Skin epidermis (tissue), 12 donors: Measurements from ENCODE around the gene FBXL20.
A peak's percentile ranks its signal among the peaks of the same experiment; 100 is the strongest.

Source experiments
- H3K27ac ChIP-seq, 21 experiments: fragments of 200-600 bp; sonication (generic) in 11 of 21; one replicate each; pipeline ENCODE4 v1.5.0; 2020; ENCODE audit warnings: mild to moderate bottlenecking in 3 of 21, inconsistent platforms in 2 of 21, moderate library complexity in 2 of 21
- H3K4me3 ChIP-seq, 7 experiments: fragments of 200-600 bp; sonication (generic) in 2 of 7; one replicate each; pipeline ENCODE4 v1.5.0; 2020; ENCODE audit warnings: inconsistent platforms in 2 of 7, mild to moderate bottlenecking in 2 of 7, moderate library complexity in 1 of 7

Gene FBXL20

DNA sequence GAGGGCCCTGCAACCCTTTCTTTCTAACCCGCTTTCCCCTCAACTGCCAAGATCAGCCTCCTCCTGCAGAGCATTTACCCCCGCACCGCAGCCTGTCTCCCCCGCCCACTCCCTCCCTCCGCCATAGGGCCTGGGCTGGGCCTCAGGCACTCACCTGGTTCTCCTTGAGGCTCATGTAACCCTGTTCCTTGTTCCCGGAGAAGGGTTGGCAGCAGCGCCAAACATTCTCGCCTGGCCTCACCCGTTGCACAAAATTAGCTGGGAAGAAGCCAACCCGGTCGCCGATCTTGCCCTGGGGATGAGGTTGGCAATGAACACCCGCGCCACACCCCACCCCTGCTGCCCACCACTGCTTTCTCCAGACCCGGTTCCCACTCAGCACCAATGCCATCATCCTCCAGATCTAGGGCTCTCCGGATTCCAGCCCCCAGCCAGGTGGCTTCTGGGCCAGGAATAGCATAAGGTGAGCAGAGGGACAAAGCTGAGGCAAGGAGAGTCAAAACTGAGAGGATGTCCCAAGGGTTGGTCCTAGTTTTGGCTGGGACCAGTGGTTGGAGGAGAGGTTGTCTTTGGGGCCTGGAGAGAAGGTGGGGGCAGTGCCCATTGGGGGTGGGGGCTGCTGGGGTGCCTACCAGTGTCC is 188.5 kb downstream of the FBXL20 start:
- peak overlapping the region in 10 of 21 experiments; percentile 1 to 69 (median 48) for H3K27ac ChIP-seq

DNA sequence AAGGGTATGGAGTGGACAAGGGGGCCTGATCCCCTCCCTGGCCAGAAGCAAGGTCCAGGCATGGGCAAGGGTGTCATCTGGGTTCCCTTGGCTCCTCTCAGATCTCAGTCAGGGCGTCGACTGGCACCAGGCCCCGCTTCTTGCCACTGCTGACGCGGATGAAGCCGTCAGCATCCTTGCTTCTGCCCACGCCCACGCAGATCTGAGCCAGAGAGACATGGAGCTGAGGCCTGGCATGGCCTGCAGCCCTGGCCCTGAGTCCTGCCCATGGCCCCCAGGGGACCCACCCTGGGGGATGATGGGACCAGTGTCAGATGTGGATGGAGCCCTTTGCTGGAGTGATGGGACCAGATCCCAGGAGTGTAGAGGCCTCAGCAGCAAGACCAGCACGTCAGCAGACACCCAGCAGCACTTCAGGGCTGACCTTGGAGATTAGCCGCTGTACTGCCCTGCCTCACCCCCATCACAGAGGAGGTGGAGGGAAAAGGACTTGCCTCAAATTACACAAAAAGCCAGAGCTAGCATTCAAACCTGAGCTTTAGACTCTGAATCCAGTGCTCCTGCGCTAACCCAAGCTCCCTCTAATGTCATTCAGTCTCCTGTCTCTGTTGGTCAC is 189.1 kb downstream of the FBXL20 start:
- no peak overlapping the region for H3K4me3 ChIP-seq
- H3K27ac ChIP-seq = peak overlapping the region in 12 of 21 experiments; percentile 9 to 69 (median 38)

More for the DNA sequence above, 188.5 kb downstream of the FBXL20 start:
- no peak overlapping the region for H3K4me3 ChIP-seq

DNA sequence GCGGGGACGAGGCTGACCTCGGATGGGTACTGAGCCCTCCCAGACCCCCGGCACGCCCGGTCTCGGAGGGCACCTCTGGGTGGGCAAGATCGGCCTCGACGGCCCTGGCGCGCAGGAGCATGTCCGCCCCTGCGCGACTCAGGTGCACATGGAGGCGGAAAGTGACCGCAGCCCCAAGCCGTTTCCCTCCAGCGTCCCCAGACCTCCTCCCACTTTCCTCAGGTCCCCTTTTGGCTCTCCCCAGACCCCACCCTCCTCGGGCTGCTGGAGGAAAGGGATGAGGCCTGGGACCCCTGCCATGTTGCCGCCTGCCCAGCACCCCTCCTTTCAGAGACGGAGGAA is 191.4 kb downstream of the FBXL20 start:
- peak overlapping the region in 14 of 21 experiments; percentile 2 to 78 (median 61) for H3K27ac ChIP-seq
- peak overlapping the region in 6 of 7 experiments; percentile 22 to 39 (median 26) for H3K4me3 ChIP-seq

DNA sequence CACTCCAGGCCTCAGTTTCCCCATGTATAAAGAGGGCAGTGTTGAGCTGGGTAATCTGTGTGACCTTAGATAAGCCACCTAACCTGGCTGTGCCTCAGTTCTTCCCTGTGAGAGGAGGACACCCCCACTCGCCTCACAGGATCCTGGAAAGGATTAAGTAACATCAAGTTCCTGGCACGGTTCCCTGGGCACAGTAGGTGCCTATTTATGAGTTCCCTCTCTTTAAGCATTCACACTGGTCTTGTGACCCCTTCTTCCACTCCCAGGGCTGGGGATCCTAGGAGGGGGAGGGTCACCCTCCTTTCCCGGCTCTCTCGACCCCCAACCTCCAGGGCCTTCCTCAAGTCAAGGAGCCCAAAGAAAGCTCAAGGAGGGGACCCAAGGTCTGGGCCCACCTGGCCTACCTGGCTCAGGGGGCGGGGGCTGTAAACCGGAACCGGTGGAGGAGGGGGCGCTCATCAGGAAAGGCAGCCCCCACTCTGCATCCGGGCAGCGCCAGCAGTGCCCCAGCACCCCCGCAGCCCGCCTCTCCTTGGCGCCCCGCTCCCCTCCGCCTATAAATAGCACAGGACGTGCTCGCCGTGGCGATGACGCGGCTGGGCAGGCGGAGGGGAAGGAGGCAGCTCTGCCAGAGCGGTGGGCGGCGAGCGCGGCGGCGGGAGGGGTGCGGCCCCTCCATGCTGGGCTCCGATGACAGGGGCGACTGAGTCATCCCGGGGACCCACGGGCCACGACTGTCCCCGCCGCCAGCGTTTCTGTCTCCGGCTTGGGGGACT is 191.9 kb downstream of the FBXL20 start:
- H3K4me3 ChIP-seq = peak overlapping the region in 6 of 7 experiments; percentile 22 to 39 (median 26)
- peak overlapping the region in 16 of 21 experiments; percentile 3 to 78 (median 48) for H3K27ac ChIP-seq

DNA sequence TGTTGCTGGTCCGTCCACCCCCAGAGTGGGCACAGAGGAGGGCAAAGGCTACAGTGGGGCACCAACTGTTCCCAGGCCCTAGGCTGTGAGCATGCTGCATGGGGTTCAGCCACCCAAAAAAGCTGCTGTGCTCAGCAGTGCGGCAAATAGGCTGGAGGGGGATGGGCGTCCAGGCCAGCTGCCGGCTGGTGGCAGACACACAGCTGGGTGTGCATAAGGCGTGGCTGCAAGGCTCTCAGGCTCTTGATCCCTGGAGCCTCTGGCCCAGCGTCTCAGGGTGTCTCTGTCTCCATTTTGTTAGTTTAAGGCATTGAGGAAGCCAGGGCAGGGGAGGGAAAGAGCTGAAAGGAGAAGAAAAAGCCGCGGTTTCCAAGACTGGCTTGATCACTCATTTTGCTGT is 192.5 kb downstream of the FBXL20 start:
- Histone ChIP-seq H3K4me3 (no peak overlapping the region), H3K27ac (peak overlapping the region in 14 of 21 experiments; percentile 3 to 78 (median 48))

DNA sequence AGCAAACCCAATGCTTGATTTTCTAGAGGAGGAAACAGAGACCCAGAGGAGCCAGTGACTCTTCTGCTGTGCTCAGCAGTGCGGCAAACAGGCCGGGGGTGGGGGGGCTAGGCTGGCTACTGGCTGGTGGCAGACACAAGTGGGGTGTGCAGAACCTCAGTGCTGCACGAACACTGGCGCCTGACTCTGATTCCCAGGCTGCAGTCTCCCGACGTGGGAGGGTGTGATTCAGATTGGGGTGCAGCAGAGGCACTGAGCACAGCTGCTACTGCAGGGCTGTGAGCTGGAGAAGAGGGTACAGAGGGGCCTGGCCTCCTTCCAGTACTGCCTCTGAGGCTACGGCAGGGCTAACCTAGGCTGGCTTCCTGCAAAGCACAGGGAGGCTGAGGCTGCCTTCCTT is 193.3 kb downstream of the FBXL20 start:
- Histone ChIP-seq H3K4me3 (no peak overlapping the region), H3K27ac (peak overlapping the region in 4 of 21 experiments; percentile 21 to 78 (median 71))

DNA sequence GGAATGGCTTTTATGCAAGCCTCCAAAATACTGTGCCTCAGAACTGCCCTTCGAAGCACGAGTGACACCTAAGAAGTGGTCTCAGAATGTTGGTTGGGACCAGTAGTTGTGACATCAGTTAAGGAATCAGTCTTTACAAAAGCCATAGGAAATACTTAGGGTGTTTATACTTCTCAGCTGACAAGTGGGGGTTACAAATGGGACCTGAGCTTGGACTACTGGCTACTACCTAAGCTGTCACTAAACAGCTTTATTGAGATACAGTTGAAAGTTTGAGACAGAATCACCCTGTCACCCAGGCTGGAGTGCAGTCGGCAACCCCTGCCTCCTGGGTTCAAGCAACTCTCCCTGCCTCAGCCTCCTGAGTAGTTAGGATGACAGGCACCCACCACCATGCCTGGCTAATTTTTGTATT is 196.3 kb downstream of the FBXL20 start:
- H3K27ac ChIP-seq = no peak overlapping the region
- H3K4me3 ChIP-seq = no peak overlapping the region

DNA sequence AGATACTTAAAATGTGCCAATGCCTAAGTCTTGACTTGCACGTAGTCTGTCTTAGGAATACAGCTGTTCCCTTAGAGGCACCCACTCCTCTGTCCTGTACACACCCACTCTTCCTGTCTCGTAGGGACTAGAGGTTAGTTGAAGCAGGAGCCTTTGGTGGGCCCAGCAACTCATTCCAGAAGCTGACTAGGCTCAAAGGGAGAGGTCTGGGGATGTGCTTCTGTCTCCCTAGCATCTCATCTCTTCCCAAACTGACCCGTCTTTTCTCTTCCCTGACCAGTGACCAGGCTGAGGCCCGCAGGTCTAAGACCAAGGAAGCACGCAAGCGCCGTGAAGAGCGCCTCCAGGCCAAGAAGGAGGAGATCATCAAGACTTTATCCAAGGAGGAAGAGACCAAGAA is 197.2 kb downstream of the FBXL20 start:
- Histone ChIP-seq H3K4me3 (no peak overlapping the region), H3K27ac (no peak overlapping the region)
